GM21619 (cell line): ENCODE results near the gene SLITRK3.

Source experiments
- ATAC-seq: cut with Tn5 transposase; IDR thresholded peaks from one replicate; pipeline ENCODE4 v1.9.1; 2021; ENCODE audit not compliant: unreplicated experiment

The SLITRK3 gene, protein sequence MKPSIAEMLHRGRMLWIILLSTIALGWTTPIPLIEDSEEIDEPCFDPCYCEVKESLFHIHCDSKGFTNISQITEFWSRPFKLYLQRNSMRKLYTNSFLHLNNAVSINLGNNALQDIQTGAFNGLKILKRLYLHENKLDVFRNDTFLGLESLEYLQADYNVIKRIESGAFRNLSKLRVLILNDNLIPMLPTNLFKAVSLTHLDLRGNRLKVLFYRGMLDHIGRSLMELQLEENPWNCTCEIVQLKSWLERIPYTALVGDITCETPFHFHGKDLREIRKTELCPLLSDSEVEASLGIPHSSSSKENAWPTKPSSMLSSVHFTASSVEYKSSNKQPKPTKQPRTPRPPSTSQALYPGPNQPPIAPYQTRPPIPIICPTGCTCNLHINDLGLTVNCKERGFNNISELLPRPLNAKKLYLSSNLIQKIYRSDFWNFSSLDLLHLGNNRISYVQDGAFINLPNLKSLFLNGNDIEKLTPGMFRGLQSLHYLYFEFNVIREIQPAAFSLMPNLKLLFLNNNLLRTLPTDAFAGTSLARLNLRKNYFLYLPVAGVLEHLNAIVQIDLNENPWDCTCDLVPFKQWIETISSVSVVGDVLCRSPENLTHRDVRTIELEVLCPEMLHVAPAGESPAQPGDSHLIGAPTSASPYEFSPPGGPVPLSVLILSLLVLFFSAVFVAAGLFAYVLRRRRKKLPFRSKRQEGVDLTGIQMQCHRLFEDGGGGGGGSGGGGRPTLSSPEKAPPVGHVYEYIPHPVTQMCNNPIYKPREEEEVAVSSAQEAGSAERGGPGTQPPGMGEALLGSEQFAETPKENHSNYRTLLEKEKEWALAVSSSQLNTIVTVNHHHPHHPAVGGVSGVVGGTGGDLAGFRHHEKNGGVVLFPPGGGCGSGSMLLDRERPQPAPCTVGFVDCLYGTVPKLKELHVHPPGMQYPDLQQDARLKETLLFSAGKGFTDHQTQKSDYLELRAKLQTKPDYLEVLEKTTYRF

DNA sequence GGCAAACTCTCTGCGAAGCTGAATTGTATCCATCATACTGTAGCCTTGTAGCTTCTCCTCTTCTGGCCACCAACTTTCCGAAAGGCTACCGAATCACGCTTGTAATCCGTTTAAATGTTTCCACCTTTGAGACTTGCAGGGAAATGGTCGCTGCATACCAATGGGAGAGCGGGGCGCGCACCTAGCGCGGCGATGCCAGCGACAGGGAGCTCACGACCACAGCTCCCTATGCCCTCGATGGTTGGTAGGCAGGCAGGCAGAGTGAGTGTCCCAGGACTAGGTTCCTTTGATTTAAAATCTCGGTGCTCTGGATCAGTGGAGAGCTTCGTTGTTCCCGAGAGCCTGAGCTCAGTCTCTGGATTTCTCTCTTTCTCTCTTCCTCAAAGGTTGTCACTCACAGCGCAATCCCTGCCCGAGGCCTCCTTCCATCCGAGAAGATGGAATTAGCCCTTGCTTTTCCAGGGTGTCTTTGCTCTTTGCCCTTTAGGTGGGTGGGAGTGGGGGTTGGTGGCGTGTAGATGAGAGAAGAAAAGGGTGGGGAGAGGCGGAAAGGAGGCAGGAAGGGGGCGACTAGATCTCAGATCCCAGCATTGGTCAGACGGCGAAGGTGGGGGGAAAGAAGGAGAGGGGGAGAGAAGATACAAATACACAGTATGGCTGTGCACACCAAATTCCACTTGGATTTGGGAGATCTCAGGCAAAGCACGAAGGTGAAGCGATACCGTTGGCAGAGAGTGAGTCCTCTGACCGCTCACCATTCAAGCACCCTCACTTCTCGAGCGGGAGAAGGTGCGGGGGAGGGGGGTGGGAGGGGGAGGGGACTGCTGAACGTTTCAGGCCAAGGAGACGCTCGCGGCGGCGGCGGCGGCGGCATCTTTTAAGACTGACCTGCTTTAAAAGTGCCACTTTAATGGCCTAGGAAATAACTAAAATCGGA is at the start of gene SLITRK3:
TSS of gene SLITRK3 (minus strand) at position 745 of the 937 bp plus-strand sequence. CDS start 5,554 bp downstream, outside the sequence.
- no peak for ATAC-seq

DNA sequence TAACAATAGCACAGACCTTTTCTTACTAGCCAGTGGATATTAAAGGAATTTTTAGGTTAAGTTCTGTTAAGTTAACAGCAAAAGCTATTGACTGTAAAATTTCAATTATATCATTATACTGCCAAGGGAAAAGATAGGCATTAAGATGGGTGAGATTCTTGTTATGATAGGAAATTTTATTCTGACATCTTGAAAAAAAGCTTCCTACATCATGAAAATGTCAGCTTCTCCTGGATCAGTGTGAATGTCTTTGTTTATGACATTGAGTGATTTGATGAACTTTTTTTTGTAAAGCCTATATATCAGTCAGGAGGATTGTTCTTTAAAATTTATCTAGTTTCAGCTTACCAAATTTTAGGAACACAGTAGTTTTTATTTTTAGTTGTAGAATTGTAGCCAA is 47.4 kb upstream of the SLITRK3 start:
- ATAC-seq, result no peak

DNA sequence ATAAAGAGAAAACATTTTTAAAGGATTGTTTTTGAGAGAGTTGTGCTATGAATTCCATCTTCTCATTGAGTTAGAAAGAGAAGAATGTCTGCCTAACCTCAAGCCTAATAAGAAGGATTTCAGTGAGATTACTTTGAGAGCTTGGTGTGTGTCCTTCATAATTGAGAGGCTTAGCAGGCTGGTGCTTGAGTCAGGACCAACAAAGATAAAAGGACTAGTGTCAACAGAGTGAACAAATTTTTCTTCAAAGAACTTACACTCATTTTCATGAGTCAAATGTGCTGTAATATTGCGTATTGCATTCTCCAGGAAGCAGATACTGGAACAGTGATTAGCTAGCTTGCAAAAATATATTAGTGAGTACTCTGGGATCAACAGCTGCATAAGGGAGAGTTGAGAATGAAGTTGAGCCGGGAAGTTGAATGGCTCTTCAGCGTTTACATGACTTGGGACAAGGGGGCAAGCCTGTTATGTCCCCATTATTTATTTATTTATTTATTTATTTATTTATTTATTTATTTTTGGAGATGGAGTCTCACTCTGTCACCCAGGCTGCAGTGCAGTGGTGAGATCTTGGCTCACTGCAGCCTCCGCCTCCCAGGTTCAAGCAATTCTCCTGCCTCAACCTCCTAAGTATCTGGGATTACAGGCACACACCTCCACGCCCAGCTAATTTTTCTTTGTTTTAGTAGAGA is 37.5 kb upstream of the SLITRK3 start:
- ATAC-seq, result no peak

DNA sequence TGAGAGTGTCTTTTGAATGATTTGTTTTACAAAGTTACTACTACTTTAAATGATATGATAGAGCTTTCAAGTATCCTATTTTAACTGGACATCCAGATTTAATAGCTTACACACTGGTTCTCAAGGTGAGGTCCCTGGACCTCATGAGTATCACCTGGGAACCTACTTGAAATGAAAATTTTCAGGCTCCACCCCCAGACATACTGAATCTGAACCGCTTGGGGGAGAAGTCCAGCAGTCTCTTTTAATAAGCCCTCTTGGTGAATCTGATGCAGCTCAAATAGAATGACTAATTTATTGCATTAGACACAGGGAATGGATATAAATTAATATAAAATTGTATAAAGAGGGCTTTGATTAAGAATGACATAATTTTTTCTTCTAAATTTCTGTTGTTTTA is 29.4 kb upstream of the SLITRK3 start:
- ATAC-seq, result no peak

DNA sequence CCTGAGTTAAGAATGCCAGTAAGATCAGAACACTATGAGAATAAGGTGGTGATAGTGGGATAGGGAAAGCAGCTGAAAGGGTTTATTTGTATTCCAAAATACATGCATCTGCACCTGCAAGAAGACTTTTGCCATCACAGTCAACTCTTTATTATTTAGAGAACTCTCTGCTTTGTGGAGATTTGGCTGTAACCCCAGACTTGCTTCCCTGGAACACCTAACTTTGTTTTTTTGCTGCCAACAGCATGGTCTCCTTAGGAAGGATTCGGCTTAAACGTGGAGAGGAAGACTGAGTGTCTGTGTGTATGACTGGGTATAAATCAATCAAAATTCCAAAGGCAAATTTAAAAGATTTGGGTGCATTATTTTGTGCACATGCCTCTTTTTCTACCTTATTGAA is 21.6 kb upstream of the SLITRK3 start:
- no peak for ATAC-seq

DNA sequence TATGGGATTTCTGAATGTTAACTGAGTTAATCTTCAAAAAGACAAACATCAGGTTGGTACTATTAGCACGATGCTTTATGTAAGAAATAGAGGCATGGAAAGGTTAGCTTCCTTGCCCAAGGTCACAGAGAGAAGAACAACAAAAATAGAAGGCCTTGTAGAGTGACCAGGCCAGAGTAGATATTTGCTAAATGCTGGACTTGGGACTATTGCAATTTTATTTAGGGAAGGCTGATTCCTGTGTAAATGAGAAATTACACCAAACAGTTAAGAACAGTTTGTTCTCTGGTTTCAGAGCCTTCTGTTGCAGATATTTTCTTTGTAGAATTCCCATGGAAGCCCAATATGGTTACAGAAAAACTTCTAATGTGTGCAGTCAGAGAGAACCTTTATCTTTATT is 16.4 kb upstream of the SLITRK3 start:
- ATAC-seq, result no peak

DNA sequence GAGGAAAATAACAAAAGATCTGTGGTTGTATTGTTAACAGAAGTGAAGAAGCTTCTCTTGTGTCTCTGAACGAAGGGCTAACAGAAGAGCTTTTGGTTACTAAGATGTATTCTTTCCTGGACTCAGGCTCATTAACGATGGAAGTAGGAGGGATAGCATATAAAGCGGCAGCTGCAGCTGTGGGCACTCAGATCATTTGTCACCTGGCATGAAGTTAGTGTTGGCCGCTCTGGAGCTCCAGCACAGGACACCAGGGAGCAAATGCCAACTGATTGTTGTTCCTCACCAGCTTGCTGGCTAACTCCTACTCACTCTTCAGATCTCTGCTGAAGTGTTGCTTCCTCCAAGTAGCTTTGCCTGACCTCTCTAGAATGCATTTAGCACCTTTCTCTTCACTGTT is 15.5 kb upstream of the SLITRK3 start:
- ATAC-seq, result no peak

DNA sequence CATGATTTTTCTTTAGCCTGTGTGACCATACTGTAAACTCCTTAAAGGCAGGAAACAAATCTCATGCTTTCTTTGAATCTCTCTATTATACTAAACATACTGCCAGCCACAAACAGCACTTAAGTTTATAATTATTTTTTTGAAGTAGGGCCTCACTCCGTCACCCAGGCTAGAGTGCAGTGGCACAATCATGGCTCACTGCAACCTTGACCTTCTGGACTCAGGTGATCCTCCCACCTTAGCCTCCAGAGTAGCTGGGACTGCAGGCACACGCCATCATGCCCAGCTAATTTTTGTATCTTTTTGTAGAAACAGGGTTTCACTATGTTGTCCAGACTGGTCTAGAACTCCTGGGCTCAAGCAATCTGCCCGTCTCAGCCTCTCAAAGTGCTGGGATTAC is 14.5 kb upstream of the SLITRK3 start:
- ATAC-seq, result no peak

DNA sequence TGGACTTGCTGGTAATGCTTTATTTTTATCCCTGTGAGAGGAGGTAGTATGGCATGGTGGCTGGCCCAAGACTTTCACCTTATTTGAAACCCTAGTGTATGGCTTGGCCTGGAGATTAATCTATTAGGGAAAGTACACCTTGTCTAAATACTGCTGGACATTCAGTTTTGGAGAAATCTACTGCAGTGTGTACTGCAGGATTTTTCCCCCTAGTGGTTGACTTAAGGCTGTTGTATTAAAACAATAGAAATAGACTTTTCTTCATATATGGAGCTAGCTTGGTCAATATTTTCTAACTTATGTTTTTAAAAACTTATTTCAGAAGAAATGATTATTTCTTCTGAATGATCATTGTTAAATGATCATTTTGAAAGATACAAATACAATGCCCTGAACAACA is 13.9 kb upstream of the SLITRK3 start:
- ATAC-seq, result no peak

DNA sequence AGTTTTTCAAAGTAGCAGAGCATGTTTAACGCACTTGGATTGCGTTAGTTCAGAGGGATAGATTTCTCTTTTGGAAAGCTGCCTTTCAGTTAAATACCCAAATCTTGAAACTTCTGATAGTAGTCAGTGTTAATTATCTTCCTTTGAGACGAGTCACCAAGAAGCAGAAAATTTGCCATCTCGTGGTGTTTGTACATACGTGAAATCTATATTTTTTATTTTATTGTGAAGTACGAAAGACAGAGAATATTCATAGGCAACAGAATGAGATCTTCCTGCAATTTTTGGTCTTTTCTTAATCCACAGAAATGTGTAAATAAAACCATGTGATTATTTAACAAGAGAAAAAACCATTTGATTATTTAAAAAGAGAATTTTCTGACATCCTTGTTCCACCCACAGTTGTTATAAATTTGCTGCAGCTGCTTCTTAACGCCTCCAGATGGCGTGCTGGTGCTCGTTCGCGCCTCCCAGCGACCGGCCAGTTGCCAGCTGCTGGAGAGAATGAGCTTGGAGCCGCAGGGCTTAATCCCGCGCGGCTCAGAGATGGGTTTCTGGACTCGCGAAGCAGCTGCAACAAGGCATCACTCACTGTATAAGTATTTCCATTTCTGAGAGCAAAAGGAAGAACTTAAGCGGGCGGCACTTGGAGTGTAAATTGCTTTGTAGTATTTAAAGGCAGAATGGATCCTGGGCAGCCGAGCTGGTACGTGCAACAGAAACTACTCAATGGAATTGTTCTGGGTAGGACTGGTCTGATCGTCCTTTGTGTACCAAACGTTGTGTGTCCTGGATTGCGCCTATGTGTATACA is 10.5 kb upstream of the SLITRK3 start:
- peak; percentile 96 for ATAC-seq

DNA sequence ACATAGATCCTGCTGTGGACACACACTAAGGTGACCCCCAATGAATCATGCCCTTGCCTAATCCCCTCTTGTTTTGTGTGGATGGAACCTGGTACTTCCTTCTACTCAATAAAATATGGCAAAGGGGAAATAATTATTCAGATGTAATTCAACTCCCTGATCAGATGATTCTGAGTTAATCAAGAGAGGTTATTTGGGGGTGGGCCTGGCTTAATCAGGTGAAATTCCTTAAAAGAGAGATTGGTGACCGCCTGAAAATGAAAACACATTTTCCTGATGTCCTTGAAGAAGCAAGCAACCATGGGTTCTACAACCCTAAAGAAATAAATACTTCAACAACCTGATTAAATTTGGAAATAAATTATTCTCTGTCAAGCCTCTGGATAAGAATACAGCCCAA is 8.3 kb upstream of the SLITRK3 start:
- no peak for ATAC-seq

DNA sequence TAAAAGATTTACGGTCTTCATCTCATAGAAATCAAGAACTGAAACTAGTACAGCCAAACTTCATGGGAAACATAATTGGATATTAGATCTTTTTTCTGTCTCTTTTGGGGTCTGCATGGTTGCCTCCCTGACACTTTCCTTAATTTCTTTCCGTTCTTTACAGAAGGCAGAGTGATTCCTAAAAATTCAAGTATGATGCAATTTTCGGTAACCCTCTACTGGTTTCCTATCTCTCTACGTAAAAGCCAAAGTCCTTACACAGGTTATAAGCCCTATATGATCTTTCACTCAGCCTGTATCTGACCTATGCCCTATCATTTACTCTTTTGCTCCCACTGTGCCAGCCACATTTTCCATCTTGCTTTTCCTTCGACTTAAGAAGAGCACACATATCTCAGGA is 6.8 kb upstream of the SLITRK3 start:
- no peak for ATAC-seq

DNA sequence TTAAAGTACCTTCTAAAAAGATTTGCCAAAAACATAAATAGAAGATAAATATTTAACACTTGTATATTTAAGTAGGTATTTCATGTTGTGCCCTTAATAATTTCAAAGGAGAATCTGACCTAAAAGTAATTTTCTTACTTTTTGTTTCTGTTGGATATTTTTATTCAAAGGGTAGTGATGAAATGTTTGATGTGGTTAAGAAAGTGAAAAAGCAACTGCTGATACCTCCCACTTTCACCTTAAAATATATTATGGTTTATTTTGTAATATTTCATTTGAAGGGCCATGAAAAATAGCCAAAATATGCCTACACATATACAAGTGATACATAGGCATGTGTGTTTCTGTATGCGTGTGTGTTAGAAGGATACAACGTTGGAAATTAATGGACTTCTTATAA is 5.8 kb upstream of the SLITRK3 start:
- ATAC-seq, result no peak

DNA sequence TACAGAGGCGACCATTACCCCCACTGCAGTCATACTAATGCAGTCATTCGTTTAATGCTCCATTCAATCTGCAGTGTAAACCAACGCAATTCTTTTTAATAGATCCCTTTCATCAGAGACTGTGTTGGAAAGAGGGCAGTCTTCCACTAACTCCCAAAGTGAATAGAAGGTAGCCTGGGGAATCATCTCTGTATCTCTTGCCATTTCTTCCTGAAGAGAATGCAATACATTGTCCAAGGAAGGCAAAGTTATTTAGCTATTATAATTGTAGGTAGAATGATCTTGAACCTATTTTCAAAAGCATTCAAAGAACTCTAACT is 1.3 kb upstream of the SLITRK3 start:
- ATAC-seq, result no peak

DNA sequence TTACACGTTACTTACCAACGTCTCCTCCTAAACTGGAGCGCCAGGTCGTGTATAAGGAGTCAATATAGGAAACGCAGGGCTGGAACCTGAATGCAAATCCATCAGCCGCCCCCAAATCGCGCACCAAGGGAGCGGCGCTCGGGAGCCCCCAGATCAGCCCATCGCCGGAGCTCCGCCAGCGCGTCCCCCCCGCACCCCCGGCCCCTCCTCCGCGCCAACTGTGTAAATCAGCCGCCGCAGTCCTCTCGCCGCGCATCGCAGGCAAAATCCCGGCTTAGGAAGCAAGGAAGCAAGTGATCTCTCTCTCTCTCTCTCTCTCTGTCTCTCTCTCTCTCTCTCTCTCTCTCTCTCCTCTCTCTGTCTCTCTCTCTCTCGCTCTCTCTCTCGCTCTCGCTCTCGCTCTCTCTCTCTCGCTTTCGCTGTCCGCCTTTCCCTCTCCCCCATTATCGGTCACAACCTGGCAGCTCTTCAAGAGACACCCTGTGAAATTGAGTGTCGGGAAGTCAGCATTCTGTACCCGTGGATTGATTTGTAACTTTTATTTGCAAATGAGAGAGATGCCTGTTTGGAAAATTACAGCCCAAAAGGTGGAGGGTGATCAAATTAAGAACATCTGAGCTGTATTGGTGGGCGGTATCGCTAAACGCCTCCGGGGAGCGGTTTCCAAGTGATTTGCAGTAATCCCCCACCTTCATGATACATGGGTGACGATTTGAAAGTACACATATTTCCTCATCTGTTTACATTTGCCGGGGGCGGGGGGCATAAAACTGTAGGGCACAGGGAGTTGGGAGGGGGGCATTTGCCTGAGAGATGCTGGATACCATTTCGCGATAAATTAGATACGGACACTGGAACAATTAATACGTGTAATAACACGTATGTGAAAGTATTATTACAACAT is 645 bp upstream of the SLITRK3 start:
- no peak for ATAC-seq

DNA sequence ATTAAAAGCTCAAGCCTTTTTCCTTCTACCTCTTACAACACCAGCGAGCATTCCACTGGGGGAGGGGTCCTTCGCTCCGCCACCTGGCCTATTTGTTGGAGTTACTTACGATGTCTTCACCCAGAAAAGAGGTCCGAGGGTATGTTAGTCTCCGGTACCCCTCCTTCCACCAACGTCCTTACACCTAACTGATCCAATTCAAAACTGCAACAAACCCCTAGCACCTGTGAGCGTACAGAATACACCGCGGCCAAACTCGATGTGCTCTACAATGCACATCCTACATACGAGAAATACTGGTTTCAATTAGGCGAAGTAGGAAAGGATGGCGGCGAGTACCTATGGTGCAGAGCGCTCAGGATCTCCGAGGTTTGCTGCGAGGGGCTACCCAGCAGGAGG is 944 bp downstream of the SLITRK3 start:
- no peak for ATAC-seq

DNA sequence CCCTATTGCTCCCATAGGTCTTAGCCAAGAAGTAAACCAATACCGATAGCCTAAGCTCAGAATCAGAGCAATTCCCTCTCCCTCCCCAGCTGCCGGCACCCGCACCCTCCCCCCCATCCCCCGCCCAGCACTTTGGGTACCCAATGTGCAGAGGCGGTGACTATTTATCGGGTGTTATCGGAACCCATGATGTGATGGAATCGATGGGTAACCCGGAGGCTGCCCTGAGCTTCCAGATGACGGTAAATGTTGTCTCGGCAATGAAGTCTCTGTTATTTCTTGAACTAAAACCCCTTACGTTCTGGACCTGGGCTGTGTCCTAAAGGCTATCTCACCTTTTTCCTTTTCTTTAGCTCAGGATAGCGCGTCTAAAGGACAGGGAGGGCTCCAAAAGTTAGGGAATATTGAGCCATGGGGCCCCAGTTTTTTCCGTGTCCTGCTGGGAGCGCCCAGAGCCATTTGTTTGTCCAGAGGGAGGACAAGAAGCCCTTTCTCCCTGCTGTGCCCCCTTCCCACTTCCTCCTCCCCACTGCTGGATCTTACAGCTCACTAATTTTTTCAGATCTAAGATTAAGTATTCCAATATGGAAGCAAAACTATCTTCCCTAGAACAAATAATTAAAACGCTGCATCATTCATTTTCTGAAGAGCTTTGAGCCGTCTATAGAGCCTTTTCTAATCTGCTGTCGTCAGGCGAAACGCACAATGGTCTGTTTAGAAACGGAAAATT is 1.5 kb downstream of the SLITRK3 start:
- no peak for ATAC-seq
